ENCODE measurements around the gene MOGAT1.
"Not testable (repeated sequence)": the region's sequence is repeated elsewhere in the genome, so short reads cannot be mapped to it uniquely, and the experiment has no call there.

The MOGAT1 gene

GRCh38 chr2:222693413-222693812, 22.0 kb downstream of the MOGAT1 start:
- H3K4me1 ChIP-seq (ENCODE audit: control insufficient read depth, insufficient read depth, low read length); H3K9me3 ChIP-seq (ENCODE audit: control insufficient read depth, low read length); H3K4me3 ChIP-seq (ENCODE audit: insufficient read depth, low read depth, low read length); H3K27me3 ChIP-seq (ENCODE audit: control insufficient read depth, insufficient read depth, low read length, poor library complexity, severe bottlenecking); H3K27ac ChIP-seq (ENCODE audit: insufficient read depth, low read depth, low read length, poor library complexity, severe bottlenecking); H3K36me3 ChIP-seq (ENCODE audit: control insufficient read depth, insufficient read depth, low read length): not testable (repeated sequence)
- 91 to 92% methylated on average over 5 of the region's 5 CpGs for WGBS, 2 experiments

GRCh38 chr2:222693837-222694236, 22.4 kb downstream of the MOGAT1 start:
- no peaks in the 10 kb centered on the region for H3K9me3 ChIP-seq (ENCODE audit: control insufficient read depth, low read length)
- no peak overlapping the region for H3K27ac ChIP-seq (ENCODE audit: insufficient read depth, low read depth, low read length, poor library complexity, severe bottlenecking)
- H3K27me3 ChIP-seq (ENCODE audit: control insufficient read depth, insufficient read depth, low read length, poor library complexity, severe bottlenecking), result no peaks in the 10 kb centered on the region
- WGBS, 2 experiments, result 94 to 100% methylated on average over 1 of the region's 1 CpG
- no peaks in the 10 kb centered on the region for H3K36me3 ChIP-seq (ENCODE audit: control insufficient read depth, insufficient read depth, low read length)
- no peak overlapping the region for H3K4me3 ChIP-seq (ENCODE audit: insufficient read depth, low read depth, low read length)
- H3K4me1 ChIP-seq (ENCODE audit: control insufficient read depth, insufficient read depth, low read length), result no peaks in the 10 kb centered on the region

- H3K27ac ChIP-seq (ENCODE audit: insufficient read depth, low read depth, low read length, poor library complexity, severe bottlenecking), result no peak overlapping the region
- no peaks in the 10 kb centered on the region for H3K36me3 ChIP-seq (ENCODE audit: control insufficient read depth, insufficient read depth, low read length)
- H3K4me1 ChIP-seq (ENCODE audit: control insufficient read depth, insufficient read depth, low read length), result no peaks in the 10 kb centered on the region
- no peak overlapping the region for H3K4me3 ChIP-seq (ENCODE audit: insufficient read depth, low read depth, low read length)
- no peaks in the 10 kb centered on the region for H3K9me3 ChIP-seq (ENCODE audit: control insufficient read depth, low read length)
- no peaks in the 10 kb centered on the region for H3K27me3 ChIP-seq (ENCODE audit: control insufficient read depth, insufficient read depth, low read length, poor library complexity, severe bottlenecking)
- WGBS, 2 experiments, result 92 to 97% methylated on average over 4 of the region's 4 CpGs
Observed at GRCh38 chr2:222698276-222698675, 26.8 kb downstream of the MOGAT1 start.

- H3K4me3 ChIP-seq (ENCODE audit: insufficient read depth, low read depth, low read length), result no peak overlapping the region
- WGBS, 2 experiments, result 72 to 85% methylated on average over 1 of the region's 1 CpG
- H3K36me3 ChIP-seq (ENCODE audit: control insufficient read depth, insufficient read depth, low read length), result no peaks in the 10 kb centered on the region
- no peaks in the 10 kb centered on the region for H3K27me3 ChIP-seq (ENCODE audit: control insufficient read depth, insufficient read depth, low read length, poor library complexity, severe bottlenecking)
- H3K4me1 ChIP-seq (ENCODE audit: control insufficient read depth, insufficient read depth, low read length), result no peaks in the 10 kb centered on the region
- no peak overlapping the region for H3K27ac ChIP-seq (ENCODE audit: insufficient read depth, low read depth, low read length, poor library complexity, severe bottlenecking)
- no peaks in the 10 kb centered on the region for H3K9me3 ChIP-seq (ENCODE audit: control insufficient read depth, low read length)
Observed at GRCh38 chr2:222701233-222701632, 29.8 kb downstream of the MOGAT1 start.

GRCh38 chr2:222701721-222702131, 30.3 kb downstream of the MOGAT1 start:
- Histone ChIP-seq H3K4me3 (ENCODE audit: insufficient read depth, low read depth, low read length) (no peak overlapping the region), H3K27ac (ENCODE audit: insufficient read depth, low read depth, low read length, poor library complexity, severe bottlenecking) (no peak overlapping the region), H3K9me3 (ENCODE audit: control insufficient read depth, low read length) (no peaks in the 10 kb centered on the region), H3K4me1 (ENCODE audit: control insufficient read depth, insufficient read depth, low read length) (no peaks in the 10 kb centered on the region), H3K27me3 (ENCODE audit: control insufficient read depth, insufficient read depth, low read length, poor library complexity, severe bottlenecking) (no peaks in the 10 kb centered on the region), H3K36me3 (ENCODE audit: control insufficient read depth, insufficient read depth, low read length) (no peaks in the 10 kb centered on the region)
- 85 to 86% methylated on average over 5 of the region's 5 CpGs for WGBS, 2 experiments

- H3K4me1 ChIP-seq (ENCODE audit: control insufficient read depth, insufficient read depth, low read length), result no peaks in the 10 kb centered on the region
- no peaks in the 10 kb centered on the region for H3K9me3 ChIP-seq (ENCODE audit: control insufficient read depth, low read length)
- H3K27me3 ChIP-seq (ENCODE audit: control insufficient read depth, insufficient read depth, low read length, poor library complexity, severe bottlenecking), result no peaks in the 10 kb centered on the region
- no peak overlapping the region for H3K4me3 ChIP-seq (ENCODE audit: insufficient read depth, low read depth, low read length)
- H3K27ac ChIP-seq (ENCODE audit: insufficient read depth, low read depth, low read length, poor library complexity, severe bottlenecking), result no peak overlapping the region
- WGBS, 2 experiments, result 93 to 97% methylated on average over 2 of the region's 2 CpGs
- no peaks in the 10 kb centered on the region for H3K36me3 ChIP-seq (ENCODE audit: control insufficient read depth, insufficient read depth, low read length)
Observed at GRCh38 chr2:222703091-222703490, 31.6 kb downstream of the MOGAT1 start.

GRCh38 chr2:222703886-222704285, 32.4 kb downstream of the MOGAT1 start:
- Histone ChIP-seq H3K4me3 (ENCODE audit: insufficient read depth, low read depth, low read length) (no peak overlapping the region), H3K4me1 (ENCODE audit: control insufficient read depth, insufficient read depth, low read length) (no peaks in the 10 kb centered on the region), H3K27me3 (ENCODE audit: control insufficient read depth, insufficient read depth, low read length, poor library complexity, severe bottlenecking) (no peaks in the 10 kb centered on the region), H3K36me3 (ENCODE audit: control insufficient read depth, insufficient read depth, low read length) (no peaks in the 10 kb centered on the region), H3K27ac (ENCODE audit: insufficient read depth, low read depth, low read length, poor library complexity, severe bottlenecking) (no peak overlapping the region), H3K9me3 (ENCODE audit: control insufficient read depth, low read length) (no peaks in the 10 kb centered on the region)
- 83 to 95% methylated on average over 3 of the region's 3 CpGs for WGBS, 2 experiments

- Histone ChIP-seq H3K27ac (ENCODE audit: insufficient read depth, low read depth, low read length, poor library complexity, severe bottlenecking) (no peak overlapping the region), H3K9me3 (ENCODE audit: control insufficient read depth, low read length) (no peaks in the 10 kb centered on the region), H3K4me1 (ENCODE audit: control insufficient read depth, insufficient read depth, low read length) (peaks cover 3% of the 10 kb centered on the region), H3K36me3 (ENCODE audit: control insufficient read depth, insufficient read depth, low read length) (no peaks in the 10 kb centered on the region), H3K4me3 (ENCODE audit: insufficient read depth, low read depth, low read length) (no peak overlapping the region), H3K27me3 (ENCODE audit: control insufficient read depth, insufficient read depth, low read length, poor library complexity, severe bottlenecking) (no peaks in the 10 kb centered on the region)
- WGBS, 2 experiments, result 81 to 85% methylated on average over 3 of the region's 3 CpGs
Observed at GRCh38 chr2:222706616-222707015, 35.2 kb downstream of the MOGAT1 start.

- Histone ChIP-seq H3K4me3 (ENCODE audit: insufficient read depth, low read depth, low read length) (no peak overlapping the region), H3K36me3 (ENCODE audit: control insufficient read depth, insufficient read depth, low read length) (no peaks in the 10 kb centered on the region), H3K4me1 (ENCODE audit: control insufficient read depth, insufficient read depth, low read length) (peaks cover 3% of the 10 kb centered on the region), H3K27me3 (ENCODE audit: control insufficient read depth, insufficient read depth, low read length, poor library complexity, severe bottlenecking) (no peaks in the 10 kb centered on the region), H3K27ac (ENCODE audit: insufficient read depth, low read depth, low read length, poor library complexity, severe bottlenecking) (no peak overlapping the region), H3K9me3 (ENCODE audit: control insufficient read depth, low read length) (no peaks in the 10 kb centered on the region)
- whole genome bisulfite sequencing, 2 experiments, result 91 to 96% methylated on average over 3 of the region's 3 CpGs
Observed at GRCh38 chr2:222707102-222707688, 35.7 kb downstream of the MOGAT1 start.

GRCh38 chr2:222707689-222708273, 36.3 kb downstream of the MOGAT1 start:
- Histone ChIP-seq H3K4me3 (ENCODE audit: insufficient read depth, low read depth, low read length) (no peak overlapping the region), H3K36me3 (ENCODE audit: control insufficient read depth, insufficient read depth, low read length) (no peaks in the 10 kb centered on the region), H3K4me1 (ENCODE audit: control insufficient read depth, insufficient read depth, low read length) (peaks cover 3% of the 10 kb centered on the region), H3K9me3 (ENCODE audit: control insufficient read depth, low read length) (no peaks in the 10 kb centered on the region), H3K27me3 (ENCODE audit: control insufficient read depth, insufficient read depth, low read length, poor library complexity, severe bottlenecking) (no peaks in the 10 kb centered on the region), H3K27ac (ENCODE audit: insufficient read depth, low read depth, low read length, poor library complexity, severe bottlenecking) (no peak overlapping the region)
- WGBS, 2 experiments, result 84 to 88% methylated on average over 10 of the region's 10 CpGs

Data from ectodermal cell (in vitro differentiated cells).